Hepatic stellate cell (primary cell): ENCODE data around the gene PIR.

Experiments
- DNase-seq: peaks from one replicate; pipeline ENCODE4 v3.0.0; 2011; ENCODE audit warnings: low spot score

The PIR gene

DNA sequence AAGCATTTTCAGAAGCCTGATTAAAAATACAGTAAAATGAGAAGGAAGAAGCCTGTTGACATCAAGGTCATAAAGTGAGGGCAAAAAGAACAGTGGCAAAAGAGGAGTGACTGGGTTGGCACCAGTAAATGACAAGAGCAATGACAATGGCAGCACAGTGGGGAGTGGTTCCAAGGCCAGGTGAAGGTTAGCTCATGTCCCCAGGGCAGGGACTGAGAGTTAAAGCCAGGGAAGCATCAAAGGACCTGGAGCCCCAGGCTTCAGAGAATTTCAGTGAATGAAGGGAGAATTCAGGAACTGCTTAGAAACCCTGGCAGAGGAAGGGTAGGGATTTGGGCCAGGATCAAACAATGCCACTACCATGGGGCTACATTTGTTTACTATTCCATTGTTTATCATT lies 149.0 kb downstream of the PIR start:
- no peak for DNase-seq

DNA sequence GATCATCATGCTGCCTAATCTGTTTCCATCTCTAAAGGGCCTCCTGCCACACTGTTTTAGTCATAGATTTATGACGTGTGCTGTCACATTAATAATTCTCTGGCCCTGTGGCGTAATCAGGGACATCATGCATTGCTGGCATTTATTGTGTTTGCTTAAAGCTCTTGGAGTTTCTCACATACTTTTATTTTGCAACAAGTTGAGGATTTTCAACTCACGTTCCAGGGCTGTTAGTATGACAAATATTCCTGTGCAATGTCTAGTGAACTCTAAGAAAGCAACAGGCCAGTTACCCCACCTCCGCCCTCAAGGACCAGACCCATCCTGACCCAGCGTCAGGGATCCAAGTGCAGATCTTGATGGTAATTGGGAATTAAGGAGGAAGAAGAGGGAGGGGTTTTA lies 150.1 kb downstream of the PIR start:
- DNase-seq, result no peak

DNA sequence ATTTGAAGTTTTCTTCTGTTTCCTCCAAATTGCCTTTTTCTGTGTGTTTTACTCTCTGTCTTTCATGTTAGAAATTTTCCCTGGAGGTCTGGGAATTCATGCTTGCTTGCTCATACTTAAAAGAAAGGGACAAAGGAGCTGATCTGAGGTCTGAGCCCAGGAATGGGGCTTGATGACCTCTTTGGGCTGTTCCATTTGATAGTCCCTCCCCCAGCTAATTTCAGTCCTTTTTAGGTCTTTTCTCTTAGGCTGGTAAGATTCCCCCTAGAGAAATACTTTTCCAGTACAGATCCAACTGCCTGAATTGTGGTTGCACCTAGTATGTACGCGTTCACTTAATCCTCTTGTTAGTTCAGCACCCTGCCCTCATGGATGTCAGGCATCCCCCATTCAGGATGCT lies 152.3 kb downstream of the PIR start:
- no peak for DNase-seq

DNA sequence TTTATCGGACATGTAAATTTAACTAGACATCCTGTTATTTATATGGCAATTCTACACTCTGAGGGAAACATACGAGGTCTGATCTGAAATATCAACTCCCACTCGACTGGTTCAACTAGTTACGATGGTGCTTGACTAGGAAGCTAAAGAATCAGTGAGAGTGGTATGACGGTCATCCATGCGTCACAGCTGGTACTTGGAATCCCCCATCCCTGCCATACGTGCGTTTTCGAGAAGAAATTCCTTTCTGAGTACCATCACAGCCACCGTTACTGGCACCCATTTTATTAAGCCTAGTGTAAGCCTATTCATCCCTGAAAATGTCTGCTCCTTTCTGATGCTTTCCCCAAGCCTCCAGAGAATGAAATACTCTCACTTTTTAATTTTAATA lies 157.1 kb downstream of the PIR start:
- DNase-seq, result peak; percentile 26

DNA sequence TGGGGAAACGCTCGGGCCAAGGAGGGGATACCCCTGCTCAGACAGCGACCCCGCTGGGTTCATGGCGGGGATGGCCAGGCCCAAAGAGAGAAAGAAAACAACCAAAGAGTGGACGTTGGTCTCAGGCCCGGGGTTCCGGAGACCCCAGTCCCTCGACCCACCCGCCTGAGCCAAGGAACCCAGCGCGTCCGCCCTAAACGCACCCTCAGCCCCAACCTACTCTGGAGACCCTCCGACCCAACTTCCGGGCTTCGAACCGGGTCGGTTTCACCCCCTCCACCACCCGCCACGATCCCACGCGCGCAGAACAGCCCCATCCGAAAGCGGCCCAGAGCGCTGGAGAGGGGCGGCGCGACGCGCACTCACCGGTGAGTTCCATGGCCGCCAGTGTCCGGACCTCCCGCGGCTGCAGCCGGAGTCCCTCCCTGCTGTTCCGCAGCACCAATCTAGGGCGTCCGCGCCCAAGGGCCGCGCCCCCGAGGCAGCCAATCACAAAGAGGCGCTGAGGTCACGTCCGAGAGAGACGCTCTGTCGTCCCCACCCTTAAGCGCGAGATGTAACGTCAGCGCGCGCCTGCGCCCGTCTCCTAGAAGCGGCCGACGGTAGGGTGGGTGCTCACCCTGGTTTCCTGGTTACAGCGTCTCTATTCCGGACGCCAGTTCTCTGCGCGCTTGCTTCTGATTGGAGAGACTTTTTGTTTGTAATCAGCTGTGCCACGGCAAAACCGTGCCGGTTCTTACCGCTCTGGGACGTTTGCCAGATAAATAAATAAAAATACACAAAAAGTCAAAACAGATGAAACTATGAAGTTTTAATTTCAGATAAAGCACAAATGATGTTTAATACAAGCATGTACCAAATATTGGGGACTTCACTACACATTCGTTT lies 157.8 kb downstream of the PIR start, which contains the start of gene PIGA:
Gene PIGA (minus strand): TSS at position 389 of the 888 bp plus-strand sequence. CDS start 3,593 bp downstream, outside the sequence.
- DNase-seq, result peak; percentile 88
